Measurements from ENCODE around the gene RIT1. TPM values are rescaled to one million over a fixed set of nuclear protein-coding genes. Genes with fewer than 3 reads are reported as not detected.
"Not testable (repeated sequence)": the region's sequence is repeated elsewhere in the genome, so short reads cannot be mapped to it uniquely, and the experiment has no call there.

RIT1 gene
- total RNA-seq, 1 experiment from 2014 or later = 43.9 TPM

- in situ Hi-C loops (cut with HindIII; ENCODE audit: low sequenced_read_pairs) = no loop called here
- no peak for DNase-seq (ENCODE audit: low spot score)
Measured at GRCh38 chr1:155934936-155935590, 23.9 kb upstream of the RIT1 start.

- peak; percentile 99 for DNase-seq (ENCODE audit: low spot score)
- in situ Hi-C loops (cut with HindIII; ENCODE audit: low sequenced_read_pairs) = no loop called here
Measured at GRCh38 chr1:155934097-155934935, 23.2 kb upstream of the RIT1 start, which contains the start of gene KHDC4. TSS of gene KHDC4 (minus strand) at chr1:155934413. CDS start at chr1:155934373, 40 bp downstream.

- DNase-seq (ENCODE audit: low spot score) = no peak
- in situ Hi-C loops (cut with HindIII; ENCODE audit: low sequenced_read_pairs) = no loop called here
Measured at GRCh38 chr1:155933591-155934096, 22.5 kb upstream of the RIT1 start.

GRCh38 chr1:155932487-155932886, 21.3 kb upstream of the RIT1 start:
- no peak for DNase-seq (ENCODE audit: low spot score)
- in situ Hi-C loops (cut with HindIII; ENCODE audit: low sequenced_read_pairs) = no loop called here

GRCh38 chr1:155932081-155932480, 20.9 kb upstream of the RIT1 start:
- in situ Hi-C loops (cut with HindIII; ENCODE audit: low sequenced_read_pairs) = no loop called here
- DNase-seq (ENCODE audit: low spot score) = no peak

- in situ Hi-C loops (cut with HindIII; ENCODE audit: low sequenced_read_pairs) = no loop called here
- DNase-seq (ENCODE audit: low spot score) = no peak
Measured at GRCh38 chr1:155931332-155932038, 20.3 kb upstream of the RIT1 start.

- in situ Hi-C loops (cut with HindIII; ENCODE audit: low sequenced_read_pairs); DNase-seq (ENCODE audit: low spot score): not testable (repeated sequence)
Measured at GRCh38 chr1:155930725-155931124, 19.6 kb upstream of the RIT1 start.

GRCh38 chr1:155929057-155929456, 17.9 kb upstream of the RIT1 start:
- in situ Hi-C loops (cut with HindIII; ENCODE audit: low sequenced_read_pairs) = no loop called here
- no peak for DNase-seq (ENCODE audit: low spot score)

- no peak for DNase-seq (ENCODE audit: low spot score)
- in situ Hi-C loops (cut with HindIII; ENCODE audit: low sequenced_read_pairs) = no loop called here
Measured at GRCh38 chr1:155925506-155925905, 14.4 kb upstream of the RIT1 start.

- in situ Hi-C loops (cut with HindIII; ENCODE audit: low sequenced_read_pairs) = no loop called here
- no peak for DNase-seq (ENCODE audit: low spot score)
Measured at GRCh38 chr1:155920717-155921116, 9.6 kb upstream of the RIT1 start.

- in situ Hi-C loops (cut with HindIII; ENCODE audit: low sequenced_read_pairs) = no loop called here
Measured at GRCh38 chr1:155919801-155920200, 8.7 kb upstream of the RIT1 start.

GRCh38 chr1:155918660-155919059, 7.5 kb upstream of the RIT1 start:
- in situ Hi-C loops (cut with HindIII; ENCODE audit: low sequenced_read_pairs) = no loop called here
- no peak for DNase-seq (ENCODE audit: low spot score)

More at GRCh38 chr1:155919801-155920200, 8.7 kb upstream of the RIT1 start:
- no peak for DNase-seq (ENCODE audit: low spot score)

- in situ Hi-C loops (cut with HindIII; ENCODE audit: low sequenced_read_pairs) = no loop called here
- no peak for DNase-seq (ENCODE audit: low spot score)
Measured at GRCh38 chr1:155913969-155914757, 3.0 kb upstream of the RIT1 start.

GRCh38 chr1:155912056-155912536, 947 bp upstream of the RIT1 start:
- in situ Hi-C loops (cut with HindIII; ENCODE audit: low sequenced_read_pairs) = no loop called here
- no peak for DNase-seq (ENCODE audit: low spot score)

GRCh38 chr1:155910621-155911121, 478 bp downstream of the RIT1 start:
- in situ Hi-C loops (cut with HindIII; ENCODE audit: low sequenced_read_pairs) = no loop called here
- DNase-seq (ENCODE audit: low spot score) = peak; percentile 46

- in situ Hi-C loops (cut with HindIII; ENCODE audit: low sequenced_read_pairs) = no loop called here
- no peak for DNase-seq (ENCODE audit: low spot score)
Measured at GRCh38 chr1:155909894-155910293, 1.3 kb downstream of the RIT1 start.

- no peak for DNase-seq (ENCODE audit: low spot score)
- in situ Hi-C loops (cut with HindIII; ENCODE audit: low sequenced_read_pairs) = no loop called here
Measured at GRCh38 chr1:155904261-155904660, 6.9 kb downstream of the RIT1 start.

- DNase-seq (ENCODE audit: low spot score) = no peak
- in situ Hi-C loops (cut with HindIII; ENCODE audit: low sequenced_read_pairs) = no loop called here
Measured at GRCh38 chr1:155900161-155900560, 11.0 kb downstream of the RIT1 start.

- DNase-seq (ENCODE audit: low spot score) = no peak
- in situ Hi-C loops (cut with HindIII; ENCODE audit: low sequenced_read_pairs) = no loop called here
Measured at GRCh38 chr1:155899683-155900082, 11.5 kb downstream of the RIT1 start.

Data from G401 (cell line).